Measurements from ENCODE around the gene PRPF19.

DNA sequence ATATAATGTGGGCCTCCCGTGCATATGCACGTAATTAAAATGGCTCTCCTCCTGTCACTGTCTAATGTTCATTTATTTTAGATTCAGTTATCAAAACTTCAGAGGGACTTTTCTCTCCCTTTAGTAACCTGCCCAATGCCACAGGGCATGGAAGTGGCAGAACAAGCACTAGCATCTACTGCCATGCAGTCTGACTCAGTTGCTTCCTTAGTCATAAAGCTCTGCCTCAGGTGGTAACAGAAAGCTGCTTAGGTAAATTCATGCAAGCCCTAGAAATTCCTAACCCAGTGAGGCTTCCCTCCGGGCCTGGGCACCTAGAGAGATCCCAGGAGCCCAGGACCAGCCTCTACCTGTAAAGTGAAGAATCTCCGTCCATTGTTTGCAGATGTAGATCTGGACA lies 8.9 kb downstream of the PRPF19 start:
- no peak for TF ChIP-seq CTCF (IDR thresholded peaks at IDR 0.05)
- TF ChIP-seq POLR2A (IDR thresholded peaks at IDR 0.05): no peak
